NCI-H146 treated with DMSO at 0.1 percent for 48 hours (cell line): ENCODE data around the gene KNOP1.

ENCODE experiments used
- DNase-seq: peaks from one replicate; lab custom pipeline; 2025; ENCODE audit not compliant: unreplicated experiment; lab: John Stamatoyannopoulos, UW

Gene KNOP1

GRCh38 chr16:19708296-19709205 is 9.5 kb downstream of the KNOP1 start:
- no peak for DNase-seq

GRCh38 chr16:19707569-19708295 is 10.3 kb downstream of the KNOP1 start:
- DNase-seq = no peak

GRCh38 chr16:19706846-19707245 is 11.2 kb downstream of the KNOP1 start:
- DNase-seq = no peak

GRCh38 chr16:19705843-19706242 is 12.2 kb downstream of the KNOP1 start:
- DNase-seq = no peak

- DNase-seq = no peak
Observed at GRCh38 chr16:19705146-19705501, 12.9 kb downstream of the KNOP1 start.

GRCh38 chr16:19704321-19705145 is 13.5 kb downstream of the KNOP1 start:
- DNase-seq = no peak

- DNase-seq = no peak
Observed at GRCh38 chr16:19703172-19703889, 14.7 kb downstream of the KNOP1 start.

- no peak for DNase-seq
Observed at GRCh38 chr16:19701091-19701490, 16.9 kb downstream of the KNOP1 start.

GRCh38 chr16:19700319-19700781 is 17.7 kb downstream of the KNOP1 start:
- DNase-seq = no peak

- no peak for DNase-seq
Observed at GRCh38 chr16:19699472-19699871, 18.6 kb downstream of the KNOP1 start.

GRCh38 chr16:19698480-19699465 is 19.3 kb downstream of the KNOP1 start:
- no peak for DNase-seq

GRCh38 chr16:19697756-19698318 is 20.2 kb downstream of the KNOP1 start:
- no peak for DNase-seq

- DNase-seq = no peak
Observed at GRCh38 chr16:19696961-19697360, 21.1 kb downstream of the KNOP1 start.

GRCh38 chr16:19696328-19696727 is 21.7 kb downstream of the KNOP1 start:
- no peak for DNase-seq

- no peak for DNase-seq
Observed at GRCh38 chr16:19694989-19695388, 23.0 kb downstream of the KNOP1 start.

GRCh38 chr16:19691161-19691711 is 26.8 kb downstream of the KNOP1 start:
- no peak for DNase-seq

GRCh38 chr16:19690196-19690595 is 27.8 kb downstream of the KNOP1 start:
- DNase-seq = no peak

- DNase-seq = no peak
Observed at GRCh38 chr16:19689342-19689741, 28.7 kb downstream of the KNOP1 start.
